Measurements from ENCODE around the gene LITAF. TPM values are rescaled to one million over a fixed set of nuclear protein-coding genes. Genes with fewer than 3 reads are reported as not detected.

LITAF gene
- total and polyA plus RNA-seq, 7 donors = 5.0 to 60.2 (median 20.7) TPM

DNA sequence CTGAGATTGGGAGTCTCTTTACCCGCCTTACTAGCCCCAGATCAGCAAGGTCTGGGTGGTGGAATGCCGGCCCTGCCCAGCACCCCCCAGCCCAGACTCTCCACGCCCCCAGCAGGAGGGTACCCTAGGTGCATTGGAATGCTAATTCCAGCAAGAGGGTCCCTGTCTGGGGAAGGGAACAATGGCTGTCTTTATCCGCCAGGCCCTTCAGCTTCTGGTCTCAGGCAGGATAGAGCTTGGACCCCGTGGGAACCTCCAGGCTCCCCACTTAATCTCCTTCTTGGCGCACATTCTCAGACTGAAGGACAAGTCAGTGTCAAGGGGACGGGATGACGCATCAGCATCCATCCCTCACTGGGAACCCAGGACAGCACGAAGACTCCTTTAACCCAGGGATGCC lies 85.1 kb downstream of the LITAF start:
- WGBS, 3 donors = 57 to 64% (median 60%) methylated on average over 9 of the region's 9 CpGs
- Histone ChIP-seq H3K9me3 (no peaks in the 10 kb centered on the region), H3K4me3 (no peak overlapping the region), H3K36me3 (ENCODE audit: insufficient read depth in 1 of 2, low read depth in 1 of 2) (no peaks in the 10 kb centered on the region), H3K27me3 (ENCODE audit: insufficient read depth in 3 of 3, low read length in 2 of 3) (no peaks in the 10 kb centered on the region), H3K27ac (no peak overlapping the region), H3K4me1 (peaks cover 23% of the 10 kb centered on the region)
- TF ChIP-seq, protein P1, sequence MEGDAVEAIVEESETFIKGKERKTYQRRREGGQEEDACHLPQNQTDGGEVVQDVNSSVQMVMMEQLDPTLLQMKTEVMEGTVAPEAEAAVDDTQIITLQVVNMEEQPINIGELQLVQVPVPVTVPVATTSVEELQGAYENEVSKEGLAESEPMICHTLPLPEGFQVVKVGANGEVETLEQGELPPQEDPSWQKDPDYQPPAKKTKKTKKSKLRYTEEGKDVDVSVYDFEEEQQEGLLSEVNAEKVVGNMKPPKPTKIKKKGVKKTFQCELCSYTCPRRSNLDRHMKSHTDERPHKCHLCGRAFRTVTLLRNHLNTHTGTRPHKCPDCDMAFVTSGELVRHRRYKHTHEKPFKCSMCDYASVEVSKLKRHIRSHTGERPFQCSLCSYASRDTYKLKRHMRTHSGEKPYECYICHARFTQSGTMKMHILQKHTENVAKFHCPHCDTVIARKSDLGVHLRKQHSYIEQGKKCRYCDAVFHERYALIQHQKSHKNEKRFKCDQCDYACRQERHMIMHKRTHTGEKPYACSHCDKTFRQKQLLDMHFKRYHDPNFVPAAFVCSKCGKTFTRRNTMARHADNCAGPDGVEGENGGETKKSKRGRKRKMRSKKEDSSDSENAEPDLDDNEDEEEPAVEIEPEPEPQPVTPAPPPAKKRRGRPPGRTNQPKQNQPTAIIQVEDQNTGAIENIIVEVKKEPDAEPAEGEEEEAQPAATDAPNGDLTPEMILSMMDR (IDR thresholded peaks at IDR 0.05) = no peak
- ATAC-seq (no peak), DNase-seq (peak in 1 of 2 donors; percentile 23)
- intact Hi-C loops (cut with DNase I) = no loop called here

DNA sequence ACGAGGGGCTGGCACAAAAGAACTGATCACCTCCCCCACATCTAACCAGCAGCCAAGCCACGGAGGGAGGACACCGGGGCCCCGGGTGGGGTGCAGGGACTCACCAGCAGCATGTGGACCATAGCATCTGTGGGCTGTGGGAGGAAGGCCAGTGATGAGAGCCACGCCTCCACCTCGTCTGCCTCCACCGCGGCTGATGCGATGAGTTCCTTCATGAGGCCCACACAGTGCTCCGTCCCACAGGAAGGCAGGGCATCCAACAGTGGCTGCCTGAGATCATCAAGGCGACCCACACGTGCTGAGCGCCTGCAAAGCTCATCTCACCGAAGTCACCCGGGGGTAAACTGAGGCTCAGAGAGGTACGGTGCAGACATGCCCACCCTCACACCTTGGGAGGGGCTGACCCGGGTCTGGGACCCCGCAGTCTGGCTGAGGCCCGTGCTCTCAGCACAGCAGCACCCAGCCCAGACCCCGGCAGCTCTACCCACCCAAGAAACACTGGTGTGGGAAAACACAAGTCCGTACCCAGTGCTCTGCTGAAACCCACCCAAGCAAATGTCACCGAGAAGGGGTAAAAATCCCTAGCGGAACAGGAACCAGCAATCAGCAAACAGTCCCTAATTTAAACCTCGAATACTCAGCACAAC lies 85.9 kb downstream of the LITAF start:
- intact Hi-C loops (cut with DNase I) = no loop called here

DNA sequence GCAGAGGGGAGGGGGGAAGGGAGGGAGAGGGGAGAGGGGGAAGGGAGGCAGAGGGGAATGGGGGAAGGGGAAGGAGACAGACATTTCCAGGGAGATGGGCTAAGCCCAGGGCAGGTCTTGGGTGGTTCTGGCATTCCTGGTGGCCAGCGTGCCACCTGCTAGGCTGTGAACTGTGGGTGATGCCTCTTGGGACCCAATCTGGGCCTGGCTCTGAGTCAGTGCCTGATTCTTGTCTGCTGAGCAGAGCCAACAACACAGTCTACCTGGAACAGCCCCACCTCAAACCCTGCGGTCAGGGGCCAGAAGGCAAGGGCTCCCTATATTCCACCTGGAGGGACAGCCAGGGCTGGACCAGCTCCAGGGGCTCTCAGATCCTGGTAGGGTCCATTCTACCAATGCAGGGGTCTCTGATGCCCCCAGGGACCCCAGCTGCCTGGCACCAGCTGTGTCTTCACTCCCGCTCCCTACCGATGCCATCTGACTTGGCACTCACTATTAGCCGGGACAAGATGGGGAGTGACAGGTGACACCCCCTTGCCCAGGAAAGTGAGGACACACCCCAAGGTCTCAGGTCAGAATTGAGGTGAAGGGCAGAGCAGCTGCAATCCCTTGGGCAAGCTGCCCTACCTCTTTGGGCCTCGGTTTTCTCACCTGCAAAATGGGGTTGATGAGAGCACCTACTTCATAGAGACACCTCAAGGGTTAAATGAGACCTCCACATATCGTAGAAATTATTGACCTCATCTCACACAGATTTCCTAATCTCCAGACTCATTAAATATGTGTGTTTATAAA lies 87.2 kb downstream of the LITAF start:
- Histone ChIP-seq H3K27me3 (ENCODE audit: insufficient read depth in 3 of 3, low read length in 2 of 3) (no peaks in the 10 kb centered on the region), H3K9me3 (no peaks in the 10 kb centered on the region), H3K4me1 (peaks cover 37% of the 10 kb centered on the region), H3K4me3 (no peak overlapping the region), H3K27ac (peak overlapping the region; percentile 69), H3K36me3 (ENCODE audit: insufficient read depth in 1 of 2, low read depth in 1 of 2) (no peaks in the 10 kb centered on the region)
- intact Hi-C loops (cut with DNase I) = no loop called here
- DNase-seq (peak in 1 of 2 donors; percentile 56), ATAC-seq (no peak)
- TF ChIP-seq, protein P1 (IDR thresholded peaks at IDR 0.05) = no peak
- WGBS, 3 donors = 52 to 68% (median 59%) methylated on average over 7 of the region's 7 CpGs

More for the DNA sequence above, 85.9 kb downstream of the LITAF start:
- 73 to 76% (median 74%) methylated on average over 24 of the region's 24 CpGs for WGBS, 3 donors
- no peaks in the 10 kb centered on the region for H3K27me3 ChIP-seq (ENCODE audit: insufficient read depth in 3 of 3, low read length in 2 of 3)
- DNase-seq = peak in 1 of 2 donors; percentile 47
- ATAC-seq = no peak
- no peaks in the 10 kb centered on the region for H3K9me3 ChIP-seq
- TF ChIP-seq, protein P1 (IDR thresholded peaks at IDR 0.05) = no peak
- no peaks in the 10 kb centered on the region for H3K36me3 ChIP-seq (ENCODE audit: insufficient read depth in 1 of 2, low read depth in 1 of 2)
- peaks cover 29% of the 10 kb centered on the region for H3K4me1 ChIP-seq
- H3K4me3 ChIP-seq = no peak overlapping the region
- no peak overlapping the region for H3K27ac ChIP-seq

DNA sequence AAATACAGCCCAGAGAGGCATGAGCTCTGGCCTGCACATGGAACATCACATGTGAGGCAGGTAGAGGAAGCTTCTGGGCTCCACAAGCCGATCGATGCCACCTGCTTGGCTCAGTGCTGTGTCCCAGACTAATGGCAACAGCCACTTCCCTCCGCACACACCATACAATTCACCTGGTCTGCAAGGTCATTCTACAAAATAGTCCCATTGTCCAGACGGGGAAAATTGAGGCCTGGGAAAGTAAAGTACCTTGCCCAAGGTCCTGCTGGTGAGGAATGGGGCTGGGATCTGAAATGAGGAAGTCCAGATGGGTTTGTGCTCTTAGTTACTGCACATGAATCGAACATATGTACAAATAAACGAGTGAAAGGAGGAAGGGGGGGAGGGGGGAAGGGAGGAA lies 88.0 kb downstream of the LITAF start:
- Histone ChIP-seq H3K9me3 (no peaks in the 10 kb centered on the region), H3K4me3 (no peak overlapping the region), H3K27ac (peak overlapping the region; percentile 94), H3K4me1 (peaks cover 40% of the 10 kb centered on the region), H3K36me3 (ENCODE audit: insufficient read depth in 1 of 2, low read depth in 1 of 2) (no peaks in the 10 kb centered on the region), H3K27me3 (ENCODE audit: insufficient read depth in 3 of 3, low read length in 2 of 3) (no peaks in the 10 kb centered on the region)
- TF ChIP-seq, protein P1 (IDR thresholded peaks at IDR 0.05) = no peak
- WGBS, 3 donors = 75 to 86% (median 78%) methylated on average over 5 to 6 of the region's 6 CpGs
- DNase-seq (peak in 1 of 2 donors; percentile 32), ATAC-seq (no peak)
- intact Hi-C loops (cut with DNase I) = no loop called here

All from psoas muscle (tissue), 8 donors.